ENCODE results near the gene SULT1C4.

- TF ChIP-seq EZH2 (IDR thresholded peaks at IDR 0.05) (no peak), POLR2AphosphoS5 (IDR thresholded peaks at IDR 0.05; ENCODE audit: borderline replicate concordance, low read depth, low read length) (no peak), FOXP2 (optimal IDR thresholded peaks at IDR 0.05; ENCODE audit: control extremely low read depth, extremely low read length, insufficient read depth) (no peak)
Measured at GRCh38 chr2:108370080-108370479, 7.7 kb upstream of the SULT1C4 start.

Data from SK-N-MC (cell line).